Stimulated activated CD8-positive, alpha-beta memory T cell treated with anti-CD3 and anti-CD28 coated beads, Interleukin-4, amount 100 ng/mL, for 4 hours (primary cell): ENCODE measurements around the gene ZNF200.
A peak's percentile ranks its signal among the peaks of the same experiment; 100 is the strongest.
"Not testable (repeated sequence)": the region's sequence is repeated elsewhere in the genome, so short reads cannot be mapped to it uniquely, and the experiment has no call there.

Experiments used
- DNase-seq, 2 donors: peaks; one replicate each; pipeline ENCODE4 v3.0.0-alpha.2; 2020; ENCODE audit warnings: low read depth in 2 of 2, low spot score in 1 of 2

Gene ZNF200

GRCh38 chr16:3252967-3253366 lies 18.0 kb upstream of the ZNF200 start:
- DNase-seq, result no peak

- DNase-seq, result no peak
Measured at GRCh38 chr16:3249451-3249850, 14.5 kb upstream of the ZNF200 start.

- no peak for DNase-seq
Measured at GRCh38 chr16:3249020-3249419, 14.1 kb upstream of the ZNF200 start.

GRCh38 chr16:3248596-3248995 lies 13.6 kb upstream of the ZNF200 start:
- no peak for DNase-seq

GRCh38 chr16:3246876-3247275 lies 11.9 kb upstream of the ZNF200 start:
- no peak for DNase-seq

- no peak for DNase-seq
Measured at GRCh38 chr16:3246002-3246401, 11.0 kb upstream of the ZNF200 start.

GRCh38 chr16:3243882-3244281 lies 8.9 kb upstream of the ZNF200 start:
- no peak for DNase-seq

GRCh38 chr16:3242709-3243108 lies 7.8 kb upstream of the ZNF200 start:
- DNase-seq, result no peak

- no peak for DNase-seq
Measured at GRCh38 chr16:3241761-3242160, 6.8 kb upstream of the ZNF200 start.

GRCh38 chr16:3235856-3236669 lies 1.1 kb upstream of the ZNF200 start:
- DNase-seq, result peak; percentile 2 to 12

- DNase-seq, result no peak
Measured at GRCh38 chr16:3234543-3234856, 458 bp downstream of the ZNF200 start.

GRCh38 chr16:3223913-3224515 lies 10.9 kb downstream of the ZNF200 start:
- no peak for DNase-seq

GRCh38 chr16:3220839-3221238 lies 14.1 kb downstream of the ZNF200 start:
- DNase-seq, result no peak

GRCh38 chr16:3216263-3216640 lies 18.7 kb downstream of the ZNF200 start:
- DNase-seq, result no peak

- DNase-seq, result no peak
Measured at GRCh38 chr16:3215601-3216262, 19.2 kb downstream of the ZNF200 start.

GRCh38 chr16:3214904-3215600 lies 19.9 kb downstream of the ZNF200 start:
- DNase-seq, result no peak

GRCh38 chr16:3212567-3212966 lies 22.4 kb downstream of the ZNF200 start:
- DNase-seq, result no peak

- DNase-seq, result no peak
Measured at GRCh38 chr16:3212006-3212405, 23.0 kb downstream of the ZNF200 start.

GRCh38 chr16:3207086-3207953 lies 27.6 kb downstream of the ZNF200 start:
- no peak for DNase-seq

GRCh38 chr16:3205939-3206338 lies 29.0 kb downstream of the ZNF200 start:
- not testable (repeated sequence) for DNase-seq
